Amniotic stem cell (primary cell): Measurements from ENCODE around the gene TPRG1.

Experiments used
- DNase-seq: peaks from one replicate; lab custom pipeline; 2025; lab: John Stamatoyannopoulos, UW

TPRG1 gene

GRCh38 chr3:189166321-189166720 is 5.5 kb upstream of the TPRG1 start:
- DNase-seq = no peak

GRCh38 chr3:189167027-189167766 is 4.6 kb upstream of the TPRG1 start:
- no peak for DNase-seq

GRCh38 chr3:189168711-189169110 is 3.1 kb upstream of the TPRG1 start:
- no peak for DNase-seq

- no peak for DNase-seq
Observed at GRCh38 chr3:189169728-189170127, 2.0 kb upstream of the TPRG1 start.

GRCh38 chr3:189170559-189170958 is 1.2 kb upstream of the TPRG1 start:
- DNase-seq = no peak

- DNase-seq = no peak
Observed at GRCh38 chr3:189172668-189173419, 1.1 kb downstream of the TPRG1 start.

GRCh38 chr3:189184566-189184965 is 12.8 kb downstream of the TPRG1 start:
- DNase-seq = no peak

- DNase-seq = no peak
Observed at GRCh38 chr3:189186101-189186500, 14.3 kb downstream of the TPRG1 start.

- DNase-seq = no peak
Observed at GRCh38 chr3:189188466-189188865, 16.7 kb downstream of the TPRG1 start.

- no peak for DNase-seq
Observed at GRCh38 chr3:189192725-189193124, 21.0 kb downstream of the TPRG1 start.

GRCh38 chr3:189195302-189195701 is 23.5 kb downstream of the TPRG1 start:
- DNase-seq = no peak

GRCh38 chr3:189202106-189202505 is 30.3 kb downstream of the TPRG1 start:
- no peak for DNase-seq

GRCh38 chr3:189202583-189202982 is 30.8 kb downstream of the TPRG1 start:
- DNase-seq = no peak

GRCh38 chr3:189204167-189204866 is 32.5 kb downstream of the TPRG1 start:
- DNase-seq = no peak

- no peak for DNase-seq
Observed at GRCh38 chr3:189204937-189205336, 33.2 kb downstream of the TPRG1 start.

GRCh38 chr3:189210251-189210770 is 38.5 kb downstream of the TPRG1 start:
- DNase-seq = no peak

GRCh38 chr3:189212681-189213080 is 40.9 kb downstream of the TPRG1 start:
- DNase-seq = no peak

- DNase-seq = no peak
Observed at GRCh38 chr3:189214651-189215050, 42.9 kb downstream of the TPRG1 start.

GRCh38 chr3:189222927-189223636 is 51.3 kb downstream of the TPRG1 start:
- no peak for DNase-seq

- no peak for DNase-seq
Observed at GRCh38 chr3:189225431-189225830, 53.7 kb downstream of the TPRG1 start.

GRCh38 chr3:189227249-189227648 is 55.5 kb downstream of the TPRG1 start:
- DNase-seq = no peak
